ENCODE data around the gene TRIP6.
"Not testable (repeated sequence)": the region's sequence is repeated elsewhere in the genome, so short reads cannot be mapped to it uniquely, and the experiment has no call there.

TRIP6 gene

GRCh38 chr7:100919779-100920437 lies 52.7 kb downstream of the TRIP6 start:
- not testable (repeated sequence) for DNase-seq

- no peak for DNase-seq
These were observed 53.9 kb downstream of the TRIP6 start for GRCh38 chr7:100921039-100921438.

Data from inflammatory macrophage treated with lipopolysaccharide for 4 hours (primary cell).